SK-N-MC (cell line): ENCODE results near the gene PEPD.

ENCODE experiments used
- EZH2 ChIP-seq: fragments of 200-600 bp; sonication (generic); IDR thresholded peaks from one replicate; pipeline ENCODE4 v1.6.1; 2017; ENCODE audit warnings: antibody characterized with exemption
- FOXP2 ChIP-seq: optimal IDR thresholded peaks from 2 replicates; pipeline ENCODE3; 2011; ENCODE audit warnings: mild to moderate bottlenecking, moderate library complexity; ENCODE audit not compliant: insufficient read depth; ENCODE audit errors: extremely low read length, control extremely low read depth

DNA sequence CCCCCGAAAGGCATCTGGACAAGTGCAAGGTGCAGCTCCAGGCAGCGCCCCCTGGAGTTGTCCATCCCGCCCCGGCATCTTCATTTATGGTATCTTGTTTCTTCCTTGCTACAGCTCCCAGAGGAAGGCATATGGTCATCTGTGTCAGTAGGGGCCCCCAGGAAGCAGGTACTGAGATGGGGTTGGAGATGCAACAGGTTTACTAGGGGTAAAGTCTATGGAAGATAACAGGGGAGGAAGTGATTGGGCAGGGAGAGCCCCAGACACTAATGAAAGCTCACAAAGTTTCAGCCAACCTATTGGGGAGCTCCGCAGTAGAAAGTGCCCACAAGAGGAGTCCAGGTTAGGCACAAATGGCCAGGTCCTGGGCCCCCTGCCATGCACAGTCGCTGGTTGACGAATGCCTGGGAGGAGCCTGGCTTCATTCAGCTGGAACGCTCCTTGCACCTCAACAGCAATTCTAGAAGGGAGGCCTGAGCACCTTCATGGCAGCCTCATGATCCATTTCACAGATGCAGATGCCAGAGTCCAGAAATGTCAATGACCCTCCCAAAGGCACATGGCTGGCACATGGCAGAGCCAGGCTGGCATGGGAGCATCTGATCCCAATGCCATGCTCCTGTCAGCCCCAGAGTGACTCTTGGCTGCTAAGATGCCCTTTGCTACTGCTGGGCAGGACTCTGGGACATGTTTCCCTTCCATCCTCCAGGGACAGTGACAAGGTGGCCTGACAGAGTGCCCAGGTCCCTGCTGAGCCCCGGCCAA lies 23.8 kb upstream of the PEPD start:
- TF ChIP-seq EZH2 (no peak), FOXP2 (no peak)
